HepG2 (cell line): ENCODE data around the gene RBCK1. TPM values are rescaled to one million over a fixed set of nuclear protein-coding genes. Genes with fewer than 3 reads are reported as not detected.

Experiments
- ATAC-seq: fragments of 200-7000 bp; cut with Tn5 transposase; 3 replicates; pipeline ENCODE4 v1.9.1; 2020; ENCODE audit warnings: mild to moderate bottlenecking, moderate library complexity
- Bru-seq: library from RNA; stranded (reverse); fragments of 400-500 nt; gene quantifications from one replicate; lab custom pipeline; 2021; lab: Mats Ljungman, UMichigan
- BruChase-seq, 2 experiments: library from RNA; stranded (reverse); fragments of 400-500 nt; gene quantifications; one replicate each; lab custom pipeline; 2021; lab: Mats Ljungman, UMichigan
- BruUV-seq: library from RNA; stranded (reverse); fragments of 400-500 nt; replicated peaks from 2 replicates; lab custom pipeline; 2021; lab: Mats Ljungman, UMichigan
- CTCF ChIA-PET: fragments of 300-600 bp; formaldehyde crosslinking; extraction: SDS; loops from one replicate; lab custom pipeline; 2021; ENCODE audit warnings: low total read pairs, inconsistent platforms, low intra/inter-chr PET ratio; lab: Yijun Ruan, JAX
- POLR2A ChIA-PET: fragments of 350-600 bp; sonication (Branson Sonifier 250); formaldehyde crosslinking; loops from one replicate; lab custom pipeline; 2020; ENCODE audit warnings: antibody characterized with exemption, inconsistent platforms; lab: Yijun Ruan, JAX
- DNase-seq: peaks from one replicate; pipeline ENCODE4 v3.0.0-alpha.2; 2015; ENCODE audit warnings: low spot score
- FAIRE-seq: peaks from 3 replicates; lab custom pipeline; 2011; peaks lifted over from hg19 to GRCh38; lab: Jason Lieb, UNC
- H2AFZ ChIP-seq: one replicate; pipeline ENCODE4 v1.6.1; 2011; ENCODE audit warnings: low read length, inconsistent platforms
- H3K27ac ChIP-seq: fragments of 300-600 bp; 3 replicates; pipeline ENCODE4 v1.8.0; 2011; ENCODE audit warnings: mixed run types, mild to moderate bottlenecking, mixed read lengths, low read length, inconsistent platforms; ENCODE audit not compliant: insufficient read depth; ENCODE audit errors: extremely low read length
- H3K27me3 ChIP-seq, 2 experiments: fragments of 200-600 bp in 1 of 2; 2 replicates in 1 of 2; 3 replicates in 1 of 2; pipeline versions ENCODE4 v1.6.0 to v1.8.0; 2011; ENCODE audit warnings: low read length in 2 of 2, mild to moderate bottlenecking in 2 of 2, moderate library complexity in 2 of 2, inconsistent platforms in 1 of 2; ENCODE audit not compliant: insufficient read depth in 2 of 2, control insufficient read depth in 1 of 2
- H3K36me3 ChIP-seq, 2 experiments: fragments of 200-600 bp in 1 of 2; replicated peaks in 1 of 2; 2 replicates in 1 of 2; 3 replicates in 1 of 2; pipeline versions ENCODE4 v1.5.1 to v1.8.0; 2011; ENCODE audit warnings: low read length in 2 of 2, inconsistent platforms in 1 of 2; ENCODE audit not compliant: insufficient read depth in 2 of 2, control insufficient read depth in 1 of 2
- H3K4me1 ChIP-seq: 2 replicates; pipeline ENCODE4 v1.5.1; 2012; ENCODE audit warnings: low read length, inconsistent platforms; ENCODE audit not compliant: insufficient read depth
- H3K4me2 ChIP-seq: 2 replicates; pipeline ENCODE4 v1.6.0; 2011; ENCODE audit warnings: low read depth, low read length, inconsistent platforms
- H3K4me3 ChIP-seq, 3 experiments: fragments of 200-600 bp in 1 of 3; sonication (generic), shearing (Covaris generic) in 1 of 3; replicated peaks in 1 of 3; 2 replicates each; pipeline ENCODE4 v1.5.1; 2011 to 2016; ENCODE audit warnings: low read length in 3 of 3, inconsistent platforms in 2 of 3, low read depth in 2 of 3, mild to moderate bottlenecking in 2 of 3, control low read depth in 1 of 3, mixed read lengths in 1 of 3; ENCODE audit not compliant: insufficient read depth in 1 of 3
- H3K79me2 ChIP-seq: one replicate; pipeline ENCODE4 v1.6.1; 2011; ENCODE audit warnings: low read length, inconsistent platforms; ENCODE audit not compliant: insufficient read depth
- H3K9ac ChIP-seq: 2 replicates; pipeline ENCODE4 v1.6.0; 2011; ENCODE audit warnings: mild to moderate bottlenecking, low read depth, low read length, inconsistent platforms; ENCODE audit not compliant: insufficient read depth
- H3K9me3 ChIP-seq: 2 replicates; pipeline ENCODE4 v1.5.1; 2012; ENCODE audit warnings: mild to moderate bottlenecking, low read length
- H4K20me1 ChIP-seq: 2 replicates; pipeline ENCODE4 v1.6.0; 2011; ENCODE audit warnings: inconsistent platforms, mild to moderate bottlenecking, low read length, moderate library complexity; ENCODE audit not compliant: insufficient read depth
- ATF1 ChIP-seq: IDR thresholded peaks from 2 replicates; pipeline ENCODE4 v1.6.1; 2016; ENCODE audit warnings: mild to moderate bottlenecking, control low read depth
- FOSL1 ChIP-seq: sonication (generic); formaldehyde crosslinking; IDR thresholded peaks from 2 replicates; pipeline ENCODE4 v1.9.0; 2021; ENCODE audit warnings: missing genetic modification reagents, borderline replicate concordance
- FOXA1 ChIP-seq, 2 experiments: fragments of 450-650 bp in 1 of 2; sonication (generic) in 1 of 2; formaldehyde crosslinking in 1 of 2; IDR thresholded peaks; 2 replicates each; pipeline versions ENCODE4 v1.4.0 to v1.6.1; 2016 to 2020; ENCODE audit warnings: missing genetic modification reagents in 1 of 2
- GATAD1 ChIP-seq: IDR thresholded peaks from 2 replicates; pipeline ENCODE4 v1.6.1; 2016; ENCODE audit warnings: missing genetic modification reagents, missing compliant biosample characterization
- GFI1 ChIP-seq: sonication (generic); formaldehyde crosslinking; IDR thresholded peaks from 2 replicates; pipeline ENCODE4 v1.5.0; 2020; ENCODE audit warnings: missing genetic modification reagents, mild to moderate bottlenecking, borderline replicate concordance
- KDM5A ChIP-seq: fragments of 200-600 bp; sonication (generic); IDR thresholded peaks from 2 replicates; pipeline ENCODE4 v1.7.0; 2018; ENCODE audit warnings: antibody characterized with exemption, mild to moderate bottlenecking, low read length, borderline replicate concordance
- MATR3 ChIP-seq: sonication (generic); formaldehyde crosslinking; IDR thresholded peaks from 2 replicates; pipeline ENCODE4 v1.4.0; 2020; ENCODE audit warnings: missing genetic modification reagents
- MLX ChIP-seq: IDR thresholded peaks from 2 replicates; pipeline ENCODE4 v1.6.1; 2016
- PLRG1 ChIP-seq: fragments of 450-650 bp; conservative IDR thresholded peaks from 2 replicates; pipeline ENCODE4 v1.6.1; 2016
- SCMH1 ChIP-seq: sonication (generic); formaldehyde crosslinking; IDR thresholded peaks from 2 replicates; pipeline ENCODE4 v1.9.0; 2021; ENCODE audit warnings: missing genetic modification reagents, mild to moderate bottlenecking, borderline replicate concordance
- SMAD9 ChIP-seq: sonication (generic); formaldehyde crosslinking; IDR thresholded peaks from 2 replicates; pipeline ENCODE4 v1.5.1; 2020; ENCODE audit warnings: mild to moderate bottlenecking, missing genetic modification reagents
- UBTF ChIP-seq: sonication (generic); formaldehyde crosslinking; IDR thresholded peaks from 2 replicates; pipeline ENCODE4 v1.4.0; 2020; ENCODE audit warnings: mild to moderate bottlenecking, missing genetic modification reagents
- ZNF256 ChIP-seq: sonication (generic); formaldehyde crosslinking; conservative IDR thresholded peaks from 2 replicates; pipeline ENCODE4 v1.4.0; 2020; ENCODE audit warnings: missing genetic modification reagents
- WGBS: methylation state at CpG from one replicate; pipeline ENCODE4 v1.1.6; 2017; ENCODE audit warnings: low lambda C conversion rate; 5-methylcytosine and 5-hydroxymethylcytosine counted together
- in situ Hi-C: cut with HindIII; loops from 2 replicates; pipeline ENCODE4 v1.10.0; 2017; ENCODE audit warnings: low pct_unique_long_range_greater_than_20kb; ENCODE audit not compliant: extremely low pct_ligation_motif_present
- intact Hi-C: fragments of 100-400 bp; cut with micrococcal nuclease; formaldehyde crosslinking; loops from one replicate; pipeline ENCODE4 v1.10.0; 2022; ENCODE audit not compliant: unreplicated experiment
- long read RNA-seq, 2 experiments: library from RNA in 1 of 2; library from polyadenylated mRNA in 1 of 2; stranded (forward) in 1 of 2; unstranded in 1 of 2; transcript quantifications; one replicate each; pipeline ENCODE4 v2.0.0, GENCODE V29; 2019 to 2022
- polyA minus RNA-seq, 3 experiments: library from RNA; depleted of rRNA, polyadenylated mRNA; stranded (reverse); fragments of >200 nt; gene quantifications; 2 replicates each; pipeline ENCODE4 v1.2.3, GENCODE V29; 2011; ENCODE audit warnings: low replicate concordance in 1 of 3
- polyA plus RNA-seq, 8 experiments: library from polyadenylated mRNA; depleted of rRNA in 3 of 8; stranded (reverse) in 7 of 8; unstranded in 1 of 8; fragments of >200 nt; fragmentation: Illumina TruSeq in 4 of 8; extraction: Trizol in 4 of 8; gene quantifications; 2 replicates each; pipeline versions ENCODE4 v1.2.1 to v1.2.3, GENCODE V29; 2011 to 2016; ENCODE audit warnings: low read depth in 4 of 8, missing spikeins in 1 of 8, mixed read lengths in 1 of 8; ENCODE audit not compliant: insufficient read depth in 1 of 8
- total RNA-seq, 5 experiments: library from RNA; depleted of rRNA; stranded (reverse); fragments of >200 nt; fragmentation: Illumina TruSeq; extraction: Trizol; gene quantifications; 2 replicates each; pipeline ENCODE4 v1.2.3, GENCODE V29; 2016; ENCODE audit warnings: low read depth in 1 of 5

RBCK1 gene
- 121 and 149 TPM in 2 replicates for total RNA-seq (2016; rRNA removed; fragmentation: Illumina TruSeq; extraction: Trizol)
- total RNA-seq (2016; cell fraction: cytosol; rRNA removed; fragmentation: Illumina TruSeq; extraction: Trizol; ENCODE audit: low read depth) = 176 and 212 TPM in 2 replicates
- 110 and 147 TPM in 2 replicates for total RNA-seq (2016; cell fraction: insoluble cytoplasmic fraction; rRNA removed; fragmentation: Illumina TruSeq; extraction: Trizol)
- total RNA-seq (2016; cell fraction: membrane; rRNA removed; fragmentation: Illumina TruSeq; extraction: Trizol) = 217 and 241 TPM in 2 replicates
- 83.9 and 95.5 TPM in 2 replicates for total RNA-seq (2016; cell fraction: nucleus; rRNA removed; fragmentation: Illumina TruSeq; extraction: Trizol)
- 215 and 270 TPM in 2 replicates for polyA plus RNA-seq (2011; rRNA removed)
- polyA plus RNA-seq (2011; cell fraction: cytosol; rRNA removed) = 171 and 196 TPM in 2 replicates
- polyA plus RNA-seq (2011; cell fraction: nucleus; rRNA removed) = 558 and 618 TPM in 2 replicates
- polyA plus RNA-seq (2012) = 207 and 311 TPM in 2 replicates
- 291 and 331 TPM in 2 replicates for polyA plus RNA-seq (2016; cell fraction: cytosol; fragmentation: Illumina TruSeq; extraction: Trizol; ENCODE audit: low read depth)
- polyA plus RNA-seq (2016; cell fraction: insoluble cytoplasmic fraction; fragmentation: Illumina TruSeq; extraction: Trizol; ENCODE audit: low read depth) = 144 and 159 TPM in 2 replicates
- polyA plus RNA-seq (2016; cell fraction: membrane; fragmentation: Illumina TruSeq; extraction: Trizol; ENCODE audit: low read depth) = 277 and 299 TPM in 2 replicates
- 357 and 365 TPM in 2 replicates for polyA plus RNA-seq (2016; cell fraction: nucleus; fragmentation: Illumina TruSeq; extraction: Trizol; ENCODE audit: insufficient read depth, low read depth)
- polyA minus RNA-seq (2011; rRNA and poly(A)+ RNA removed; ENCODE audit: low replicate concordance) = 36.5 and 119 TPM in 2 replicates
- polyA minus RNA-seq (2011; cell fraction: cytosol; rRNA and poly(A)+ RNA removed) = 65.9 and 88.8 TPM in 2 replicates
- polyA minus RNA-seq (2011; cell fraction: nucleus; rRNA and poly(A)+ RNA removed) = 102 and 144 TPM in 2 replicates
- Bru-seq, nascent RNA = percentile 94 among the genes with signal in this experiment
- percentile 93 among the genes with signal in this experiment for BruChase-seq, experiment 1, labeled RNA remaining after a 6-hour chase
- BruChase-seq, experiment 2, labeled RNA remaining after a 2-hour chase = percentile 93 among the genes with signal in this experiment
- long read RNA-seq, experiment 1, transcript RBCK1-202 (12 exons, 2,774 nt) = minor isoform, 34 of 304 reads
- long read RNA-seq, experiment 1, transcript RBCK1-205 (3 exons, 1,024 nt) = minor isoform, 16 of 304 reads
- long read RNA-seq, experiment 1, transcript RBCK1-213 (3 exons, 1,200 nt) = major isoform, 158 of 304 reads
- long read RNA-seq, experiment 1, transcript RBCK1-206 (2 exons, 790 nt) = minor isoform, 42 of 304 reads
- long read RNA-seq, experiment 1, partial matches to known transcripts = 32 of 304 reads
- long read RNA-seq, experiment 1, other reads (novel, unspliced or antisense) = 14 of 304 reads
- long read RNA-seq, experiment 2, transcript RBCK1-205 (3 exons, 1,024 nt) = minor isoform, 39 of 850 reads
- long read RNA-seq, experiment 2, transcript RBCK1-206 (2 exons, 790 nt) = minor isoform, 55 of 850 reads
- long read RNA-seq, experiment 2, transcript RBCK1-202 (12 exons, 2,774 nt) = minor isoform, 98 of 850 reads
- long read RNA-seq, experiment 2, transcript RBCK1-213 (3 exons, 1,200 nt) = major isoform, 394 of 850 reads
- long read RNA-seq, experiment 2, partial matches to known transcripts = 142 of 850 reads
- long read RNA-seq, experiment 2, other reads (novel, unspliced or antisense) = 108 of 850 reads

GRCh38 chr20:407953-408842 lies at the start of gene RBCK1:
TSS of gene RBCK1 (plus strand) at chr20:408299. CDS start at chr20:408758, 459 bp downstream.
- under 1% methylated on average over 59 of the region's 87 CpGs for WGBS
- FAIRE-seq (no peak), ATAC-seq (peak; percentile 70), DNase-seq (peak; percentile 85)
- H3K27me3 ChIP-seq = no peaks in the 10 kb centered on the region; a peak in 1 of 5 replicates
- peak within 1 kb of the TSS; percentile 95 to 98 (median 97) for H3K4me3 ChIP-seq
- H3K4me1 ChIP-seq = peaks cover 81% of the 10 kb centered on the region
- peaks cover 58% of the 10 kb centered on the region for H3K79me2 ChIP-seq
- intact Hi-C loops = loop anchor here (2.0 kb wide), 2 partner anchors 25 to 45 kb away; no protein-coding TSS in a partner anchor
- POLR2A ChIA-PET = interaction anchor here (0.6 to 20.8 kb wide), 29 partner anchors 8 to 238 kb away, joined by 3 to 909 read pairs (median 5); partner anchors contain the start of genes CSNK2A1, NRSN2, SOX12 and TRIB3
- peaks cover 8 to 34% of the 10 kb centered on the region in 2 experiments for H3K36me3 ChIP-seq
- H4K20me1 ChIP-seq = no peaks in the 10 kb centered on the region
- no TSS peak for BruUV-seq
- peak within 1 kb of the TSS; percentile 96 for H3K27ac ChIP-seq
- no peak within 1 kb of the TSS for H2AFZ ChIP-seq
- in situ Hi-C loops = no loop called here
- H3K4me2 ChIP-seq = peak within 1 kb of the TSS; percentile 98
- peak within 1 kb of the TSS; percentile 100 for H3K9ac ChIP-seq
- CTCF ChIA-PET = interaction anchor here (1.0 to 2.0 kb wide), 2 partner anchors 45 to 53 kb away, joined by 4 to 5 read pairs; no protein-coding TSS in a partner anchor
- no peaks in the 10 kb centered on the region for H3K9me3 ChIP-seq
- no peak for TF ChIP-seq PLRG1
- no peak for TF ChIP-seq SCMH1
- no peak for TF ChIP-seq FOXA1 (IDR thresholded peaks at IDR 0.05)
- TF ChIP-seq FOXA1 (CRISPR knock-in tag; IDR thresholded peaks at IDR 0.05) = no peak
- TF ChIP-seq SMAD9 (CRISPR knock-in tag) = peak; percentile 91; the same call in 1 of the 2 replicates
- TF ChIP-seq ATF1 (CRISPR knock-in tag) = no peak
- TF ChIP-seq MATR3 (CRISPR knock-in tag) = no peak
- 0 out of 2 replicates have a peak, but pooled peaks have one; percentile 42 for TF ChIP-seq FOSL1 (CRISPR knock-in tag)
- TF ChIP-seq ZNF256 = no peak; the same call in 1 of the 2 replicates
- no peak for TF ChIP-seq MLX (CRISPR knock-in tag)
- no peak; the same call in none of the 2 replicates for TF ChIP-seq GATAD1
- TF ChIP-seq UBTF = peak; percentile 93
- TF ChIP-seq GFI1 (CRISPR knock-in tag) = no peak
- peak; percentile 89 for TF ChIP-seq KDM5A
